ELF-1 (cell line): ENCODE results near the gene CNGB1.
A peak's percentile ranks its signal among the peaks of the same experiment; 100 is the strongest.
"Not testable (repeated sequence)": the region's sequence is repeated elsewhere in the genome, so short reads cannot be mapped to it uniquely, and the experiment has no call there.

ENCODE experiments used
- DNase-seq: peaks from one replicate; pipeline ENCODE4 v3.0.0-alpha.2; 2016; ENCODE audit warnings: low read depth, low spot score

Gene CNGB1

GRCh38 chr16:57952909-57953308, 18.0 kb downstream of the CNGB1 start:
- DNase-seq, result no peak

- no peak for DNase-seq
Measured at GRCh38 chr16:57951204-57951960, 19.5 kb downstream of the CNGB1 start.

GRCh38 chr16:57950382-57950781, 20.5 kb downstream of the CNGB1 start:
- DNase-seq, result no peak

- DNase-seq, result no peak
Measured at GRCh38 chr16:57949595-57950238, 21.2 kb downstream of the CNGB1 start.

GRCh38 chr16:57949013-57949412, 21.9 kb downstream of the CNGB1 start:
- peak; percentile 41 for DNase-seq

GRCh38 chr16:57948027-57948426, 22.9 kb downstream of the CNGB1 start:
- DNase-seq, result no peak

GRCh38 chr16:57947261-57947660, 23.7 kb downstream of the CNGB1 start:
- no peak for DNase-seq

- DNase-seq, result no peak
Measured at GRCh38 chr16:57946181-57946801, 24.6 kb downstream of the CNGB1 start.

- DNase-seq, result no peak
Measured at GRCh38 chr16:57945740-57946138, 25.2 kb downstream of the CNGB1 start.

- no peak for DNase-seq
Measured at GRCh38 chr16:57944970-57945739, 25.8 kb downstream of the CNGB1 start.

GRCh38 chr16:57943381-57943780, 27.5 kb downstream of the CNGB1 start:
- DNase-seq, result not testable (repeated sequence)

- not testable (repeated sequence) for DNase-seq
Measured at GRCh38 chr16:57941901-57942300, 29.0 kb downstream of the CNGB1 start.

- DNase-seq, result no peak
Measured at GRCh38 chr16:57941016-57941664, 29.8 kb downstream of the CNGB1 start.

GRCh38 chr16:57940382-57940966, 30.5 kb downstream of the CNGB1 start:
- DNase-seq, result no peak

GRCh38 chr16:57939872-57940224, 31.1 kb downstream of the CNGB1 start:
- DNase-seq, result no peak

GRCh38 chr16:57938936-57939871, 31.7 kb downstream of the CNGB1 start:
- DNase-seq, result no peak

GRCh38 chr16:57938484-57938883, 32.4 kb downstream of the CNGB1 start:
- no peak for DNase-seq

- no peak for DNase-seq
Measured at GRCh38 chr16:57937861-57938260, 33.1 kb downstream of the CNGB1 start.

GRCh38 chr16:57935904-57936303, 35.0 kb downstream of the CNGB1 start:
- no peak for DNase-seq

GRCh38 chr16:57930533-57930932, 40.4 kb downstream of the CNGB1 start:
- DNase-seq, result no peak
